ENCODE measurements around the gene NTN1.

DNA sequence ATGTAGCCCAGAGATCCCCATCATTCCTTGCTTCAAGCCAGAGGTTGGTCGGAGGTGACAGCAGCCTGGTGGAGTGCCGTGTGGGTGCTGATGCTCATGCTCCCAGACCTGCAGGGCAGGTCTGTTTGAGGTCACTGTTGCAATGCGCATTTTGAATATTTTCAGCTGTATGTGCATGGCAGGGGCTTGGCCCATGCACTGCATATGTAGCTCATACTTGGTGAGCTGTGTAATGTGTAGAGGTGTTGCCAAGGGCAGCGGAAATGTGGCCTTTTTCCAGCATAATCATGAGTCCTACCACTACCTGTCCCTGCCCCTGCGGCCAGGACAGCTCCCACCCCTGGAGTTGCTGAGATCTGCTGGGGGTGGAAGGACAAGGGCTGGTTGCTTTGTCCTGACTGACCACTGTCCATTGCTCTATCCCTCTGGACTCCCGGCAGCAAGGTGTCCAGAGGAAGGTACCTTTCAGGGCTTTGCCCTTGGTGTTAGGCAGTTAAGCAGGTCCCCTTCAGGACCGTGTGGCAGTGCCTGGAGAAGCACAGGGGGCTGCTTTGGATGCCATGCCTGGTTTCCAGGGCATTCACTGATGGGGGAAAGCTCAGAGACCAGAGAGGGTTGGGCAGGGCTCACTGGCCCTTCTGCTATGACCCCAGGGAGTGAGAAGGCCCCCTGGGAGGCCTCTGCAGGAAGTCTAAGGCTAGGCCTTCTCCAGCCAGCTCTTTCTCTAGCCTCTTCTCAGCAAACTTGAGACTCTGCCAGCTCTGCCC, 215.2 kb downstream of the NTN1 start:
- TF ChIP-seq, protein P1, sequence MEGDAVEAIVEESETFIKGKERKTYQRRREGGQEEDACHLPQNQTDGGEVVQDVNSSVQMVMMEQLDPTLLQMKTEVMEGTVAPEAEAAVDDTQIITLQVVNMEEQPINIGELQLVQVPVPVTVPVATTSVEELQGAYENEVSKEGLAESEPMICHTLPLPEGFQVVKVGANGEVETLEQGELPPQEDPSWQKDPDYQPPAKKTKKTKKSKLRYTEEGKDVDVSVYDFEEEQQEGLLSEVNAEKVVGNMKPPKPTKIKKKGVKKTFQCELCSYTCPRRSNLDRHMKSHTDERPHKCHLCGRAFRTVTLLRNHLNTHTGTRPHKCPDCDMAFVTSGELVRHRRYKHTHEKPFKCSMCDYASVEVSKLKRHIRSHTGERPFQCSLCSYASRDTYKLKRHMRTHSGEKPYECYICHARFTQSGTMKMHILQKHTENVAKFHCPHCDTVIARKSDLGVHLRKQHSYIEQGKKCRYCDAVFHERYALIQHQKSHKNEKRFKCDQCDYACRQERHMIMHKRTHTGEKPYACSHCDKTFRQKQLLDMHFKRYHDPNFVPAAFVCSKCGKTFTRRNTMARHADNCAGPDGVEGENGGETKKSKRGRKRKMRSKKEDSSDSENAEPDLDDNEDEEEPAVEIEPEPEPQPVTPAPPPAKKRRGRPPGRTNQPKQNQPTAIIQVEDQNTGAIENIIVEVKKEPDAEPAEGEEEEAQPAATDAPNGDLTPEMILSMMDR (IDR thresholded peaks at IDR 0.05), result no peak
- no peak for TF ChIP-seq POLR2A (IDR thresholded peaks at IDR 0.05)
- no peak for TF ChIP-seq POLR2AphosphoS5 (IDR thresholded peaks at IDR 0.05; ENCODE audit: insufficient read depth in 1 of 2, low read depth in 1 of 2)
